Uterus (tissue), 2 donors: ENCODE measurements around the gene C11orf97.

Source experiments
- POLR2A ChIP-seq, 2 donors: fragments of 450-650 bp; IDR thresholded peaks; one replicate each; pipeline ENCODE4 v1.6.1; 2016; ENCODE audit warnings: antibody characterized with exemption in 2 of 2, mild to moderate bottlenecking in 1 of 2, moderate library complexity in 1 of 2
- TF ChIP-seq, protein P1 (sequence below), 4 experiments: fragments of 200-600 bp in 2 of 4; fragments of 450-650 bp in 2 of 4; sonication (generic) in 2 of 4; IDR thresholded peaks; one replicate each; pipeline ENCODE4 v1.5.1; 2016 to 2019; ENCODE audit warnings: antibody characterized with exemption in 4 of 4, mild to moderate bottlenecking in 2 of 4, moderate library complexity in 1 of 4

DNA sequence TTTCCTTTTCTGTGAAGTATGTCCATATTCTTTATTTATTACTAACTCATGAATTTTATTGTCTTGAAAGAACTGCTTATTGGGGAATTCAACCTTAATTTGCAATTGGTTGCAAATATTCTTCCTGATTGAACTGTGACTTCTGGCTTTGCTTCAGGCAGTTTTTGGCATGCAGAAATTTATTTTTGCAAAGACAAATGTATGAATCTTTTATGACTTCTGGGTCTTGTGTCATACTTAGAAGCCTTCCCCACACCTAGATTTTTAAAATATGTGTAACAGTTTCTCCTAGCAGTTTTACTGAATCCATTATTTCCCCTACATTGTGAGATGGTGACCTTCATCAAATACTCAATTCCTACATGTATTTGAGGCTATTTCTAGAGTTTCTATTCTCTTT lies 30.9 kb upstream of the C11orf97 start:
- no peak for TF ChIP-seq POLR2A (IDR thresholded peaks at IDR 0.05)
- TF ChIP-seq, protein P1, sequence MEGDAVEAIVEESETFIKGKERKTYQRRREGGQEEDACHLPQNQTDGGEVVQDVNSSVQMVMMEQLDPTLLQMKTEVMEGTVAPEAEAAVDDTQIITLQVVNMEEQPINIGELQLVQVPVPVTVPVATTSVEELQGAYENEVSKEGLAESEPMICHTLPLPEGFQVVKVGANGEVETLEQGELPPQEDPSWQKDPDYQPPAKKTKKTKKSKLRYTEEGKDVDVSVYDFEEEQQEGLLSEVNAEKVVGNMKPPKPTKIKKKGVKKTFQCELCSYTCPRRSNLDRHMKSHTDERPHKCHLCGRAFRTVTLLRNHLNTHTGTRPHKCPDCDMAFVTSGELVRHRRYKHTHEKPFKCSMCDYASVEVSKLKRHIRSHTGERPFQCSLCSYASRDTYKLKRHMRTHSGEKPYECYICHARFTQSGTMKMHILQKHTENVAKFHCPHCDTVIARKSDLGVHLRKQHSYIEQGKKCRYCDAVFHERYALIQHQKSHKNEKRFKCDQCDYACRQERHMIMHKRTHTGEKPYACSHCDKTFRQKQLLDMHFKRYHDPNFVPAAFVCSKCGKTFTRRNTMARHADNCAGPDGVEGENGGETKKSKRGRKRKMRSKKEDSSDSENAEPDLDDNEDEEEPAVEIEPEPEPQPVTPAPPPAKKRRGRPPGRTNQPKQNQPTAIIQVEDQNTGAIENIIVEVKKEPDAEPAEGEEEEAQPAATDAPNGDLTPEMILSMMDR (IDR thresholded peaks at IDR 0.05): no peak
